Measurements from ENCODE around the gene PPP1R26.

PPP1R26 gene

DNA sequence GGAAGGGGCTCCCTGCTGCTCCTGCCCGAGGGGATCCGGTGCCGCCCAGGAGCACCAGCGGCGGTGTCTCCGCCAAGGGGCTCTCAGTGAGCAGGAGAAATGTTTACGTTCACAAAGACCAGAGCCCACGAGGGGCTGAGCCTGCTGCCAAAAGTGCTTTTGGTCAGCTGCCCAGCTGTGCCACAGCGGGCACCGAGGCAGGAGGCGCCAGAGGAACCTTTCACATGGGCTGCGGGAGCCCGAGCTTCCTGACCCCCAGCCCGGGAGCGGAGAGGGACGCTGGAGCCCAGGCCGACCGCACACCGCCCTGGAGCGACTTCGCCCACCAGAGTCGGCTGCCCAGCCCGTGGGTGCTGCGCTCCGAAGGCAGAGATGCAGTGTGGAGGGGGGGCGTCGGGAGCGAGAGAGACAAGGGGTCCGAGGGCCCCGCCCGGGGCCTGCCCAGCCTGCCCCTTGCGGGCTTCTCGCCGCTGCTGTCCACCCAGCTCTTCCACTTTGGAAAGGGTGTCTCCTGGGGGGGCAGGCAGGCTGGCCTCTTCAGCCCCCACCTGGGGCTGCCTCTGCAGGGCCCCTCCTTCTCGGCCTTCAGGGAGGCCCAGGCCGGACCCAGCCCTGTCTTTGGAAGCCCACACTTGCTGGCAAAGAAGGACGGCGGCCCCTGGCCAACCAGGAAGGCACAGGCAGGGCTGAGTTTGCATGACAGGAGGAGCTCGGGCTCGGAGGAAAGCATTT, 7.9 kb downstream of the PPP1R26 start (continued):
- no peak for TF ChIP-seq ZBTB11 (tag by site-specific recombination; conservative IDR thresholded peaks at IDR 0.05; ENCODE audit: low read depth)
- TF ChIP-seq, protein P1, sequence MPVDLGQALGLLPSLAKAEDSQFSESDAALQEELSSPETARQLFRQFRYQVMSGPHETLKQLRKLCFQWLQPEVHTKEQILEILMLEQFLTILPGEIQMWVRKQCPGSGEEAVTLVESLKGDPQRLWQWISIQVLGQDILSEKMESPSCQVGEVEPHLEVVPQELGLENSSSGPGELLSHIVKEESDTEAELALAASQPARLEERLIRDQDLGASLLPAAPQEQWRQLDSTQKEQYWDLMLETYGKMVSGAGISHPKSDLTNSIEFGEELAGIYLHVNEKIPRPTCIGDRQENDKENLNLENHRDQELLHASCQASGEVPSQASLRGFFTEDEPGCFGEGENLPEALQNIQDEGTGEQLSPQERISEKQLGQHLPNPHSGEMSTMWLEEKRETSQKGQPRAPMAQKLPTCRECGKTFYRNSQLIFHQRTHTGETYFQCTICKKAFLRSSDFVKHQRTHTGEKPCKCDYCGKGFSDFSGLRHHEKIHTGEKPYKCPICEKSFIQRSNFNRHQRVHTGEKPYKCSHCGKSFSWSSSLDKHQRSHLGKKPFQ (tag by site-specific recombination; IDR thresholded peaks at IDR 0.05) = no peak
- TF ChIP-seq, protein P2, sequence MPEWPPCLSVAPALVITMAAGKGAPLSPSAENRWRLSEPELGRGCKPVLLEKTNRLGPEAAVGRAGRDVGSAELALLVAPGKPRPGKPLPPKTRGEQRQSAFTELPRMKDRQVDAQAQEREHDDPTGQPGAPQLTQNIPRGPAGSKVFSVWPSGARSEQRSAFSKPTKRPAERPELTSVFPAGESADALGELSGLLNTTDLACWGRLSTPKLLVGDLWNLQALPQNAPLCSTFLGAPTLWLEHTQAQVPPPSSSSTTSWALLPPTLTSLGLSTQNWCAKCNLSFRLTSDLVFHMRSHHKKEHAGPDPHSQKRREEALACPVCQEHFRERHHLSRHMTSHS (tag by site-specific recombination; IDR thresholded peaks at IDR 0.05) = no peak

DNA sequence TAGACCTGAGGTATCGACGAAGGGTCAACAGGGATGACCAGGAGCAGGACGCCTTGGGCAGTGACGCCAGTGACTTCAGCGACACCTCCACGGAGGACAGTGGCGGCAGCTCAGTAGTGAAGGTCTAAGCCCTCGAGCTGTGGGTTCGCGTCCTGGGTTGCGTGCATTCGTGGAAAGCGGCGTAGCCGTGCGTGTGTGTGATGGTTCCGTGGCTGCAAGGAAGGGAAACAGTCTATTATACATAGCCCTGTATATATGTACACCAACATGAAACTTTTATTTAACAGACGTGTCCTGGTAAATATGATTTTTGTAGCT, 8.4 kb downstream of the PPP1R26 start:
- CTCF ChIA-PET = interaction anchor here (0.7 to 1.1 kb wide), 2 partner anchors 17 to 114 kb away, joined by 3 read pairs; no protein-coding TSS in a partner anchor
- Histone ChIP-seq H3K4me3 (ENCODE audit: low read depth, low read length) (no peak overlapping the region), H3K4me1 (ENCODE audit: control insufficient read depth, insufficient read depth, low read length) (no peaks in the 10 kb centered on the region), H3K27ac (ENCODE audit: extremely low read depth, low read depth, low read length) (no peak overlapping the region), H3K36me3 (ENCODE audit: control insufficient read depth in 2 of 2, insufficient read depth in 1 of 2, low read length in 2 of 2) (peaks cover 4 to 61% of the 10 kb centered on the region in 2 experiments; a peak in 2 of 3 replicates), H3K9me3 (ENCODE audit: control insufficient read depth, insufficient read depth, low read depth, low read length) (no peaks in the 10 kb centered on the region)
- POLR2A ChIA-PET = no interaction called here
- TF ChIP-seq ZNF2 (tag by site-specific recombination; IDR thresholded peaks at IDR 0.05) (no peak), ZNF138 (tag by site-specific recombination; IDR thresholded peaks at IDR 0.05; ENCODE audit: borderline replicate concordance) (no peak), PRDM1 (tag by site-specific recombination; IDR thresholded peaks at IDR 0.05) (no peak), KLF9 (tag by site-specific recombination; IDR thresholded peaks at IDR 0.05; ENCODE audit: low read depth) (no peak)
- TF ChIP-seq, protein P3, sequence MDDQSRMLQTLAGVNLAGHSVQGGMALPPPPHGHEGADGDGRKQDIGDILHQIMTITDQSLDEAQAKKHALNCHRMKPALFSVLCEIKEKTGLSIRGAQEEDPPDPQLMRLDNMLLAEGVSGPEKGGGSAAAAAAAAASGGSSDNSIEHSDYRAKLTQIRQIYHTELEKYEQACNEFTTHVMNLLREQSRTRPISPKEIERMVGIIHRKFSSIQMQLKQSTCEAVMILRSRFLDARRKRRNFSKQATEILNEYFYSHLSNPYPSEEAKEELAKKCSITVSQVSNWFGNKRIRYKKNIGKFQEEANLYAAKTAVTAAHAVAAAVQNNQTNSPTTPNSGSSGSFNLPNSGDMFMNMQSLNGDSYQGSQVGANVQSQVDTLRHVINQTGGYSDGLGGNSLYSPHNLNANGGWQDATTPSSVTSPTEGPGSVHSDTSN (CRISPR knock-in tag; IDR thresholded peaks at IDR 0.05) = no peak

GRCh38 chr9:135488527-135488926, 8.9 kb downstream of the PPP1R26 start:
- no peak for TF ChIP-seq ZNF10 (tag by site-specific recombination; IDR thresholded peaks at IDR 0.05)
- no peak for TF ChIP-seq ZNF221 (tag by site-specific recombination; IDR thresholded peaks at IDR 0.05; ENCODE audit: borderline replicate concordance)
- TF ChIP-seq ZNF510 (tag by site-specific recombination; IDR thresholded peaks at IDR 0.05; ENCODE audit: insufficient replicate concordance) = no peak
- TF ChIP-seq ZNF114 (tag by site-specific recombination; IDR thresholded peaks at IDR 0.05) = no peak
- TF ChIP-seq TCF7L2 (IDR thresholded peaks at IDR 0.05; ENCODE audit: borderline replicate concordance, low read depth, low read length) = no peak
- no peak for TF ChIP-seq ZNF433 (tag by site-specific recombination; IDR thresholded peaks at IDR 0.05; ENCODE audit: low read depth)
- no peak for TF ChIP-seq ZNF76 (tag by site-specific recombination; IDR thresholded peaks at IDR 0.05; ENCODE audit: borderline replicate concordance, low read depth)
- no peak for TF ChIP-seq ZNF140 (tag by site-specific recombination; IDR thresholded peaks at IDR 0.05)
- no peak for TF ChIP-seq ZBTB7A (tag by site-specific recombination; IDR thresholded peaks at IDR 0.05; ENCODE audit: low read depth)
- TF ChIP-seq, protein P4, sequence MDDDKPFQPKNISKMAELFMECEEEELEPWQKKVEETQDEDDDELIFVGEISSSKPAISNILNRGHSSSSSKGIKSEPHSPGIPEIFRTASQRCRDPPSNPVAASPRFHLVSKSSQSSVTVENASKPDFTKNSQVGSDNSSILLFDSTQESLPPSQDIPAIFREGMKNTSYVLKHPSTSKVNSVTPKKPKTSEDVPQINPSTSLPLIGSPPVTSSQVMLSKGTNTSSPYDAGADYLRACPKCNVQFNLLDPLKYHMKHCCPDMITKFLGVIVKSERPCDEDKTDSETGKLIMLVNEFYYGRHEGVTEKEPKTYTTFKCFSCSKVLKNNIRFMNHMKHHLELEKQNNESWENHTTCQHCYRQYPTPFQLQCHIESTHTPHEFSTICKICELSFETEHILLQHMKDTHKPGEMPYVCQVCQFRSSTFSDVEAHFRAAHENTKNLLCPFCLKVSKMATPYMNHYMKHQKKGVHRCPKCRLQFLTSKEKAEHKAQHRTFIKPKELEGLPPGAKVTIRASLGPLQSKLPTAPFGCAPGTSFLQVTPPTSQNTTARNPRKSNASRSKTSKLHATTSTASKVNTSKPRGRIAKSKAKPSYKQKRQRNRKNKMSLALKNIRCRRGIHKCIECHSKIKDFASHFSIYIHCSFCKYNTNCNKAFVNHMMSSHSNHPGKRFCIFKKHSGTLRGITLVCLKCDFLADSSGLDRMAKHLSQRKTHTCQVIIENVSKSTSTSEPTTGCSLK (tag by site-specific recombination; IDR thresholded peaks at IDR 0.05) = no peak
- no peak for TF ChIP-seq ZNF561 (tag by site-specific recombination; IDR thresholded peaks at IDR 0.05; ENCODE audit: borderline replicate concordance)
- no peak for TF ChIP-seq ZNF311 (tag by site-specific recombination; IDR thresholded peaks at IDR 0.05; ENCODE audit: borderline replicate concordance)
- no peak for TF ChIP-seq ZNF175 (tag by site-specific recombination; IDR thresholded peaks at IDR 0.05)
- TF ChIP-seq ZNF660 (tag by site-specific recombination; IDR thresholded peaks at IDR 0.05) = no peak
- peaks cover 3 to 55% of the 10 kb centered on the region in 2 experiments; a peak in 1 of 3 replicates for H3K36me3 ChIP-seq (ENCODE audit: control insufficient read depth in 2 of 2, insufficient read depth in 1 of 2, low read length in 2 of 2)
- H3K9me3 ChIP-seq (ENCODE audit: control insufficient read depth, insufficient read depth, low read depth, low read length) = no peaks in the 10 kb centered on the region
- POLR2A ChIA-PET = no interaction called here
- no peak overlapping the region for H3K4me3 ChIP-seq (ENCODE audit: low read depth, low read length)
- no peak overlapping the region for H3K27ac ChIP-seq (ENCODE audit: extremely low read depth, low read depth, low read length)
- no peaks in the 10 kb centered on the region for H3K4me1 ChIP-seq (ENCODE audit: control insufficient read depth, insufficient read depth, low read length)
- CTCF ChIA-PET = interaction anchor here (0.7 to 1.1 kb wide), 2 partner anchors 16 to 114 kb away, joined by 3 read pairs; no protein-coding TSS in a partner anchor

All from HEK293 (cell line).